Measurements from ENCODE around the gene LURAP1L. TPM values are rescaled to one million over a fixed set of nuclear protein-coding genes. Genes with fewer than 3 reads are reported as not detected.

The LURAP1L gene
- polyA plus RNA-seq, 1 donor (not counting 4 experiments of a cell fraction or from before 2014, with no cell fraction given): 25.0 TPM

DNA sequence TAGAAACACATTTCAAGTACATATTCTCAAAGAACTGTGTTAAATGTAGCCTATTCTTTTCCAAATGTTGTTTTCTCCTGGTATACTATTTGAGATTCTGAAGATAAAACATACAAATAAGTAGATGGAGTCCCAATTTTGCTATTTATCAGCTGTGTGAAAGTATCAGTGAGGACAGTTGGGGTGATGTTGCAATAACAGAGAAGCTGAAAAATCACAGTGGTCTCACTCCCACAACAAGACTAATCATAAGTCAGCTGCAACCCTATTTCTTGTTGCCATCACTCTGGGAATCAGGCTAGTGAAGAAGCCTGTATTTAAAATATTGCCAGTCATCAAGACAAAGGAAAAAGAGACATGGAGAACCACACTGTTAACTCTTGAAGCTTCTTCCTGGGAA, 25.9 kb upstream of the LURAP1L start:
- FAIRE-seq: no peak
- Histone ChIP-seq H3K9ac (ENCODE audit: control insufficient read depth, extremely low read depth, insufficient read depth, low read length) (no peak overlapping the region), H3K9me1 (ENCODE audit: control insufficient read depth, extremely low read depth, insufficient read depth, low read length) (no peaks in the 10 kb centered on the region), H3K4me1 (ENCODE audit: control insufficient read depth, extremely low read depth, insufficient read depth, low read length) (peaks cover 8% of the 10 kb centered on the region), H4K20me1 (ENCODE audit: control insufficient read depth, extremely low read depth, insufficient read depth, low read length) (no peaks in the 10 kb centered on the region), H3K9me3 (ENCODE audit: control insufficient read depth, low read depth, low read length) (no peaks in the 10 kb centered on the region), H3K36me3 (ENCODE audit: control insufficient read depth in 2 of 2, extremely low read depth in 1 of 2, insufficient read depth in 2 of 2, low read length in 2 of 2) (no peaks in the 10 kb centered on the region), H3K79me2 (ENCODE audit: control insufficient read depth, insufficient read depth, low read length) (no peaks in the 10 kb centered on the region), H2AFZ (ENCODE audit: control insufficient read depth, low read length) (no peak overlapping the region), H3K4me3 (ENCODE audit: control insufficient read depth in 2 of 3, extremely low read depth in 1 of 3, insufficient read depth in 2 of 3, low read depth in 1 of 3, low read length in 3 of 3) (no peak overlapping the region), H3K27ac (ENCODE audit: control insufficient read depth, insufficient read depth, low read length) (no peak overlapping the region), H3K27me3 (ENCODE audit: control insufficient read depth, extremely low read depth, insufficient read depth, low read length) (no peaks in the 10 kb centered on the region), H3K4me2 (ENCODE audit: control insufficient read depth, extremely low read depth, insufficient read depth, low read depth, low read length) (no peak overlapping the region)
- DNase-seq (ENCODE audit: low read depth, low spot score): no peak
- TF ChIP-seq EZH2 (IDR thresholded peaks at IDR 0.05; ENCODE audit: low read length): no peak
- TF ChIP-seq, protein P1, sequence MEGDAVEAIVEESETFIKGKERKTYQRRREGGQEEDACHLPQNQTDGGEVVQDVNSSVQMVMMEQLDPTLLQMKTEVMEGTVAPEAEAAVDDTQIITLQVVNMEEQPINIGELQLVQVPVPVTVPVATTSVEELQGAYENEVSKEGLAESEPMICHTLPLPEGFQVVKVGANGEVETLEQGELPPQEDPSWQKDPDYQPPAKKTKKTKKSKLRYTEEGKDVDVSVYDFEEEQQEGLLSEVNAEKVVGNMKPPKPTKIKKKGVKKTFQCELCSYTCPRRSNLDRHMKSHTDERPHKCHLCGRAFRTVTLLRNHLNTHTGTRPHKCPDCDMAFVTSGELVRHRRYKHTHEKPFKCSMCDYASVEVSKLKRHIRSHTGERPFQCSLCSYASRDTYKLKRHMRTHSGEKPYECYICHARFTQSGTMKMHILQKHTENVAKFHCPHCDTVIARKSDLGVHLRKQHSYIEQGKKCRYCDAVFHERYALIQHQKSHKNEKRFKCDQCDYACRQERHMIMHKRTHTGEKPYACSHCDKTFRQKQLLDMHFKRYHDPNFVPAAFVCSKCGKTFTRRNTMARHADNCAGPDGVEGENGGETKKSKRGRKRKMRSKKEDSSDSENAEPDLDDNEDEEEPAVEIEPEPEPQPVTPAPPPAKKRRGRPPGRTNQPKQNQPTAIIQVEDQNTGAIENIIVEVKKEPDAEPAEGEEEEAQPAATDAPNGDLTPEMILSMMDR (optimal IDR thresholded peaks at IDR 0.05 in 1 of 3, IDR thresholded peaks at IDR 0.05 in 1 of 3, conservative IDR thresholded peaks at IDR 0.05 in 1 of 3; ENCODE audit: extremely low read depth in 1 of 3, insufficient read depth in 2 of 3, low read length in 3 of 3): no peak
- dilution Hi-C loops (cut with MboI; ENCODE audit: extremely low pct_ligation_motif_present, low sequenced_read_pairs): no loop called here

DNA sequence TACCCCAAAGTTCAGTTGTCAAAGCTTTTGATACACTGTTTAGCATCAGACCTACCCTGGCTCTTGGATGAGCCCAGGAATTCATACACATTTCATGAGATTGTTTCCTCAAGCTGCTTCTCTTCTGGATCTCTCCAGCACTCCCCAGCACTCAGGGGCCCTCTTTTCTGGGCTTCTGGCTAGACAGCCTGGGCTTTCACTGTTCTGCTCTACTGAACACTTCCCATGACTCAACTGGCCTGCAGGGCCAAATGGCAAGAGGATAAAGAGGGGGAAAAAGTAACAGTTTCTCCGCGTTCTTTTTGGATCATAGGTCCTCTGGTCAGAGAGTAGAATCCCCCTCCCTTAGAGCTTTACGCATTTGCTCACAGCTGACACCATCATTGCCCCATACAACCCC, 20.9 kb upstream of the LURAP1L start:
- FAIRE-seq: no peak

More for the DNA sequence above, 20.9 kb upstream of the LURAP1L start:
- TF ChIP-seq, protein P1 (optimal IDR thresholded peaks at IDR 0.05 in 1 of 3, IDR thresholded peaks at IDR 0.05 in 1 of 3, conservative IDR thresholded peaks at IDR 0.05 in 1 of 3; ENCODE audit: extremely low read depth in 1 of 3, insufficient read depth in 2 of 3, low read length in 3 of 3): no peak
- TF ChIP-seq EZH2 (IDR thresholded peaks at IDR 0.05; ENCODE audit: low read length): no peak
- Histone ChIP-seq H3K9me1 (ENCODE audit: control insufficient read depth, extremely low read depth, insufficient read depth, low read length) (no peaks in the 10 kb centered on the region), H3K4me2 (ENCODE audit: control insufficient read depth, extremely low read depth, insufficient read depth, low read depth, low read length) (no peak overlapping the region), H2AFZ (ENCODE audit: control insufficient read depth, low read length) (no peak overlapping the region), H3K9me3 (ENCODE audit: control insufficient read depth, low read depth, low read length) (no peaks in the 10 kb centered on the region), H3K36me3 (ENCODE audit: control insufficient read depth in 2 of 2, extremely low read depth in 1 of 2, insufficient read depth in 2 of 2, low read length in 2 of 2) (no peaks in the 10 kb centered on the region), H3K79me2 (ENCODE audit: control insufficient read depth, insufficient read depth, low read length) (no peaks in the 10 kb centered on the region), H3K9ac (ENCODE audit: control insufficient read depth, extremely low read depth, insufficient read depth, low read length) (no peak overlapping the region), H3K27ac (ENCODE audit: control insufficient read depth, insufficient read depth, low read length) (no peak overlapping the region), H3K4me3 (ENCODE audit: control insufficient read depth in 2 of 3, extremely low read depth in 1 of 3, insufficient read depth in 2 of 3, low read depth in 1 of 3, low read length in 3 of 3) (no peak overlapping the region), H4K20me1 (ENCODE audit: control insufficient read depth, extremely low read depth, insufficient read depth, low read length) (no peaks in the 10 kb centered on the region), H3K27me3 (ENCODE audit: control insufficient read depth, extremely low read depth, insufficient read depth, low read length) (no peaks in the 10 kb centered on the region), H3K4me1 (ENCODE audit: control insufficient read depth, extremely low read depth, insufficient read depth, low read length) (no peaks in the 10 kb centered on the region)
- no peak for DNase-seq (ENCODE audit: low read depth, low spot score)
- dilution Hi-C loops (cut with MboI; ENCODE audit: extremely low pct_ligation_motif_present, low sequenced_read_pairs): no loop called here
